HG03571 (cell line): ENCODE data around the gene OCSTAMP.

Experiments used
- ATAC-seq: cut with Tn5 transposase; IDR thresholded peaks from one replicate; pipeline ENCODE4 v1.9.1; 2021; ENCODE audit not compliant: unreplicated experiment

The OCSTAMP gene, protein sequence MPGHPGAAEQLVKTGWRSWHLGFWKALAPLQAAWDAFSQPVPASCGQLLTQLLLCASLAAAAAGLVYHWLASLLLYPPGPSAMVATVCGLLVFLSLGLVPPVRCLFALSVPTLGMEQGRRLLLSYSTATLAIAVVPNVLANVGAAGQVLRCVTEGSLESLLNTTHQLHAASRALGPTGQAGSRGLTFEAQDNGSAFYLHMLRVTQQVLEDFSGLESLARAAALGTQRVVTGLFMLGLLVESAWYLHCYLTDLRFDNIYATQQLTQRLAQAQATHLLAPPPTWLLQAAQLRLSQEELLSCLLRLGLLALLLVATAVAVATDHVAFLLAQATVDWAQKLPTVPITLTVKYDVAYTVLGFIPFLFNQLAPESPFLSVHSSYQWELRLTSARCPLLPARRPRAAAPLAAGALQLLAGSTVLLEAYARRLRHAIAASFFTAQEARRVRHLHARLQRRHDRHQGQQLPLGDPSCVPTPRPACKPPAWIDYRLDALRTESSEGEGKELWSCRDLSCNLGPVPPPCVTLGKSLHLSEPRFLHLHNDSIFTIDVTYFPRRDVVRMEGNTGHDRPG

DNA sequence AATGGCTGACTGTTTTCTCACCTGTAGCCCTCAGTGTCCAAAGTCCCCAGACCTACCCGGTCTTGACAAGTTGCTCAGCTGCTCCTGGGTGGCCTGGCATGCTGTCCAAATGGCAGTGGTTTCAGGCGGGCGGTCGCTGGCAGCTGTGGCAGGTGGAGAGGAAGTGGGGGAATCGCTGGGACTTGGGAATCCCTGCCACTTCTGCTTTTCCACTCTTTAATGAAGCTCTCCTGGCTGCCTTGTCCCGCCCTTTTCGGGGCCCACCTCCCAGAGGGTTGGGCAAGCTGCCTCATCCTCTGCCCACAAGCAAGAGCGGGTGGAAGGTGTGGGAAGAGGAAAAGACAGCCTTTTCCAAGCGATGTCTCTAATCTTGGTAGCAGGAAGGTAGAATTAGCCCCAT, at the start of gene OCSTAMP:
Gene OCSTAMP (minus strand): TSS at position 194 of the 400 bp plus-strand sequence. CDS start 94 bp downstream, at position 100.
- ATAC-seq: no peak

DNA sequence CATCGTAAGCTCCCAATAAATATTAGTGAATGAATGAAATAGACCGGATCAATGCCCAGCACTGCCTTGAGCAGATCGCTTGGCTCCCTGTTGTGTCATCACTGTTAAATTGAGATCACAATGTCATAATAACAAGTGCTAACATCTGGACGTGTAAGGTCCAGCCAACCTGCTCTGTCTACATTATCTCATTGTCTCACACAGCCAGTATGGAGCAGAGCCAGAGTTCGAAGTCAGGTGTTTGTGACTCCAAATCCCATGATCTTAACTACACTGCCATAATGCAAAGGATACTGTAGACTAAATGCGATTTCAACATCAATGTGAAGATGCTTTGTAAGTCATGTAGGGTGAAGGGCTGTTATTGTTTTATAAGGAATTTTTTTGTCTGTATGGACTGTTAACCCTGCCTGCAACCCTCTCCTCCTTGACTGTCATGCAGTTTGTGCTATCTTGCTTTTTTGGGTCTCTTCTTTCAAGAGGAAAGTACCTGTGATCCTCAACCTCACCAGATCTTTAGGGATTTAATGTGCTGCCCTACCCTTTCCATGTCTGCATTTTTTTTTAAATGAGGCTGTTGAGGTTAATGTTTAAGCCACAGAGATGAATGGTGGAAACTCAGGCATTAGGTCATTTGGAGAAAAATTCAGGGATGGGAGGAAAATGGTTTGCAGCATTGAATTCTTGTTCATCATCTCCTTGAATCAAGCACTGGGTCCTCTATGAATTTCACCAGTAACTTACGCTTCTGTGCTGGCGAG, 49.0 kb upstream of the OCSTAMP start:
- no peak for ATAC-seq

DNA sequence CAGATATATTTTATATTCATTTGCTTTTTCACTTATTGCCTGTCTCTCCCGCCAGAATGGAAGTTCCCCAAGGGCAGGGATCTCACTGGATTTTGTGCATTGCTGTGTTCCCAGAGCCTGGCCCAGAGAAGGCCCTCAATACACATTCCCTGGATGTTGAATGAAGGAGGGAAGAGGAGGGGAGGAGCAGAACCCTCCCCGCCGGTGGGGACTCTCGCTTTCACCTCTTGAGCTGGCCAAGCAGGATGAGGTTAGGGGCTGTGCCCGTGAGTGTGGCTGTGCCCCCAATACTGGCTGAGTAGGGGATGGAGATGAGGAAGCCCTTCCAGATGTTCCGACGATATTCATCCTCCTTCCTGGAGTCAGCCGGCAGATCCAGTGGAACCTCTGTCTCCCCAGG, 45.5 kb upstream of the OCSTAMP start:
- ATAC-seq: no peak

DNA sequence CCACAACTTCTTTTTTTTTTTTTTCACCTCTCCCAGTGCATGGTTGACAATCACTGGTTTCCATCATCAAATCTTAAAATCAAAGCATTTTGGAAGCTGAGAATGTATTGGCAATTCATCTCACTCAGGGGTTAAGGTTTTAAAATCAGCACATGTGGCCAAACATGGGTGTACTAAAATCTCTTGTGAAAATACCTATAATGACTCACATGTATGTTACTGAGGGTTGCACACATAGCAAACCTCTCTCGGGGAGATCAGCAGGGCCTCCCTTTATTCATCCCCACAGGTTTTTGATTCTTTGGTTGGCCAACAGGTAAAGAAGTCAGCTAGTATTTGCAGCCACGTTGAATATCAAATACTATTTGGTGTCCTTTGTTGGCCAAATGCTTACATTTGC, 44.3 kb upstream of the OCSTAMP start:
- no peak for ATAC-seq

DNA sequence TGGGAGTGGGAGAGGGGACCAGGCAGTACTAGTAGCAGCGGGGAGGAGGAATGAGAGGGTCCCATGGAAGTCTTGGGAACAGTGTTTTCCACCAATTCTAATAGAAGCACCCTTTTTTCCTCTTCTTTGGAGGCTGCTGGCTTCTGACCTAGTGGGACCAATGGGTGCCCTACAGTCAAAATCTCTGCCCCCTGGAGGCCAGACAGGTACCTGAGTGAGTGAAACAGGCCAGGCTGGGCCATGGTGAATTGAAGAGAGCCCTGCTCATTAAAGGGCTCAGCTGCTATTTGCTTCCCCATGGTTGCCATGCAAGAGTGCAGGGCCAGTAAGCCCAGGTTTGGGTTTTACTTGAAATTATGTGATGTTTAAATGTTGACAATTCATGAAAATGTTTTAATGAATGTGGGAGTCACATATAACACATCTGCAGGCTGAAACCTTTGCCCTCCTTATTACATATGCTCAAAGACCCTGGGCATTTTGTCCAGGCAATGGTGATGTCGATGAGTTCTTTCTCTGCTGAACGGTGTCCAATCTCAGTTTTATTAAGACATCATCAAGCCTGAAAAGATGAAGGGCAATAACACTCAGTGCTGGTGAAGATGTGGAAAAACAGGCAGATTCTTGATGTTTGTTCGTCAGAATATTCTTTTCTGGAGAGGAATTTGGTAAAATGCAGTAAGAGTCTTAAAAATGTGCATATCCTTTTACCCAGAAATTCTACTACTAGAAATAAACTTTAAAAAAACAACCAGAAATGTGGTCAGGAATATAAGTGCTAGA, 42.3 kb upstream of the OCSTAMP start:
- ATAC-seq: no peak

- no peak for ATAC-seq
Measured at GRCh38 chr20:46590443-46590842, 40.0 kb upstream of the OCSTAMP start.

DNA sequence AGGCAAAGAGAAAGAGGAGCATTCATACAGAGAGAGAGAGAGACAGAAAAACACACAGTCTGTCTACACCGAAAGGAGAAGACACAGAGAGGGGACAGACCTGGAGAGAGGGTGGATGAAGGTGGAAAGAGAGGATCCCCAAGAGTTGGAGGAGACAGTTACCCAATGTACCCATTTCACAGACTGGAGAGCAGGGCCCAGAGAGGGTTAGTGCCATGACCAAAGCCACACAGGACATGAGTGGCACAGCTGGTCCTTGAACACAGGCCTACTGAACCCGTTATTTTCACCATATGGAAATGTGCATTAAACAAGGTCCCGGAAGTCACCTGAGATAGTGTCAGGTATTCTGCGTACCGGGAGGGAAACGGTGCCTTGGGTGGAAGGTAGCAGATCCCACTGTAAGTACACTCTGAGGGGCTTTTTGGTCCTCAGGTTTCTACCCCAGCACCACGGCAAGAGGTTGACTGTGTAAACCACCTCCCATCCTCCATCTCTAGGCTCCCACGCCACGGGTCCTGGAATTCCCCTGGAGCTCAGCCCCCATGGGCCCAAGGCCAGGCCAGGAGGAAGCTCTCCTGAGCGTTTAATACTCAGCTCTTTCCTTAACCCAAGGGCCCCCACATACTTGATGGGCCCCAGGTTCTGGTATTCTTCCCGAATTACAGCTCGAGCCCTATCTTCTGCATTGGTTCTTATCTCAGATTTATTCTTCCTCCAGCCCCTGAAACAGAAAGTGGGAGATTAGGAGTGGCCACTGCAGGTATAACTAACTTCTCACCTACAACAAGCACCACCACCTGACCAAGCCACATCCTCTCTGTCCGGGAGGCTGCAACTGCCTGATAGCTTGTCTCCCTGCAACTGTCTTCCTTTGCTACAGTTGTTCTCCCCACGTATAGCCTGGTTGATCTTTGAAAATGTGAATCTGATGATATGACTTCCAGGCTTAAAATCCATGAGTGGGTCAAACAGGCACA, 38.4 kb upstream of the OCSTAMP start:
- no peak for ATAC-seq

DNA sequence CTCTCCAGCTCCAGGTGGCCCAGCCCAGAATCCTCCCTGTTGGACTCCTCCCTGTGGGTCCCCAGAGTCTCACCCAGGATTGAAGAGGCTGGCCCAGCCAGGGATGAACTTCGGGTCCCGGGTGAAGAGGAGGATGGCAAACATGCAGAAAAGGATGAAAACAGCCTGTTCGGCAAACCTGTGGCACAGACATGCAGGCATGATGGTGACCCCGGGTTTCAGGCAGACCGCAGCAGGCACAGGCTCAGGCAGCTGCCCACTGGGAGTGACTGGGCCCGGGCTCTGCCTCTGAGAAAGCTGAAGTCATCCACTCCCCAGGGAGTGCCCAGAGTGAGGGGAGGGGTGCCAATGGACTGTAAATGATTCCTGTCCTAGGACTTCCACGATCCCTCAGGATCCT, 37.5 kb upstream of the OCSTAMP start:
- no peak for ATAC-seq

DNA sequence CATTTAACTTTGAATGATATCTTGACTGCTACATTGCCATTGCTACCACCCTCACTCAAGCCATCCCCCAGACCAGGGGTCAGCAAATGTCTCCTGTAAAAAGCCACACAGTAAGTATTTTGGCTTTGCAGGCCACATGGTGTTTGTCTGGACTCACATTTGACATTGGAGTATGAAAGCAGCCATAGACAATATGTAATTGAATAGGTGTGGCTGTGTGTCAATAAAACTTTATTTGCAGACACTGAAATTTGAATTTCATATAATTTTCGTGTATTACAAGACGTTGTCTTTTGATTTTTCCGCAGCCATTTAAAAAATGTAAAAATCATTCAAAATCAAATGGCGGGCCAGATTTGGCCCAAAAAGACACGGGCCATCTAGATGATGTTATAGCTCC, 36.3 kb upstream of the OCSTAMP start:
- no peak for ATAC-seq

DNA sequence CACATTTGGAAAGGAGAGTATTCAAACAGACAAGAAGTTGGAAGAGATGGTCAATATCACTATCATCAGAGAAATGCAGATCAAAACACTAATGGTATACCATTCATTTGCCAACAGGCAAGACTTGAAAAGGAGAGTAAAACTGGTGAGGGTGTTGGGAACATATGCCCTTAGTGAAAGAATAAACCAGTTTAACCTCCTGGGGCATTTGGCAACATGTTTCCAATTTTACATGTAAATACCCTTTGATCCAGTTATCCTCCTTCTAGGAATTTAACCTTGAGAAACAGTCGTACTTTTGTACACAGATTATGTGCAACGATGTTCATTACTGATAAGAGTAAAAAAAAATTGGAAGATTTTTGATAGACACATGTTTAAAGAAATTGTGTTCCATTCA, 34.1 kb upstream of the OCSTAMP start:
- ATAC-seq: no peak

GRCh38 chr20:46583411-46584214, 33.2 kb upstream of the OCSTAMP start:
- no peak for ATAC-seq

GRCh38 chr20:46582648-46583047, 32.2 kb upstream of the OCSTAMP start:
- ATAC-seq: no peak

DNA sequence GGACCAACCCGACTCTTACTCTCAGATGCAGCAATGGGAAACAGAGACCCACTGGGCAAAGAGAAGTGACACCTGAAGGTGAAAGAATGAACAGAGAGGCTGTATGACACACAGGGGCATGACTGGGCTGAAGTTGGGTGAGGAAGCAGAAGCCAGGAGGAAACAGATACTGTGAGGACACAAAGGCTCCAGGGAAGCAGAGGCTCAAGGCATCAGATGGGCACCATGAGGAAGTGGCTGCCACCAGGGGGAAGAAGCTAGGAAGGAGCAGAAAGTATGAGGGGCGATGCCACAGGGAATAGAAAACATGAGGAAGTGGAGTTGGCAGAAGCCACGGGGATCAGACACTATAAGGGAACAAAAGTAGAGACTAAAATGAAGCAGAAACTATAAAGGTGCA, 30.9 kb upstream of the OCSTAMP start:
- ATAC-seq: no peak

- ATAC-seq: no peak
Measured at GRCh38 chr20:46580613-46581205, 30.3 kb upstream of the OCSTAMP start.

GRCh38 chr20:46578745-46579144, 28.3 kb upstream of the OCSTAMP start:
- no peak for ATAC-seq

DNA sequence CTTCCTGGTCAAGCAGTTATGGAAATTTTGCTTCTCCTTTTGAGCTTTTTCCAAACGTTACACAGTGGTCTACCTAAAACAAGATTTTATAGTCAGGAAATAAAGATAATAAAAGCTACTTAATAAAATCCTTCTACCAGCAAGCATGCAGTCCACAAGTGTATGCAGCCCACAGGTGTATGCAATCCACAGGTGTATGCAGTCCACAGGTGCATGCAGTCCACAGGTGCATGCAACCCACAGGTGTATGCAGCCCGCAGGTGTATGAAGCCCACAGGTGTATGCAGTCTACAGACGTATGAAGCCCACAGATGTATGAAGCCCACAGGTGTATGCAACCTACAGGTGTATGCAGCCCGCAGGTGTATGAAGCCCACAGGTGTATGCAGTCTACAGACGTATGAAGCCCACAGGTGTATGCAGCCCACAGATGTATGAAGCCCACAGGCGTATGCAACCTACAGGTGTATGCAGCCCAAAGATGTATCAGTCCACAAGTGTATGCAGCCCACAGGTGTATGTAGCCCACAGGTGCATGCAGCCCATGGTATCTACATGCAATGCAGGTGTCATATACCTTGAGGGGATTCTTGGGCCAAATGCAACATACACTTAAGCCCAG, 26.4 kb upstream of the OCSTAMP start:
- no peak for ATAC-seq

DNA sequence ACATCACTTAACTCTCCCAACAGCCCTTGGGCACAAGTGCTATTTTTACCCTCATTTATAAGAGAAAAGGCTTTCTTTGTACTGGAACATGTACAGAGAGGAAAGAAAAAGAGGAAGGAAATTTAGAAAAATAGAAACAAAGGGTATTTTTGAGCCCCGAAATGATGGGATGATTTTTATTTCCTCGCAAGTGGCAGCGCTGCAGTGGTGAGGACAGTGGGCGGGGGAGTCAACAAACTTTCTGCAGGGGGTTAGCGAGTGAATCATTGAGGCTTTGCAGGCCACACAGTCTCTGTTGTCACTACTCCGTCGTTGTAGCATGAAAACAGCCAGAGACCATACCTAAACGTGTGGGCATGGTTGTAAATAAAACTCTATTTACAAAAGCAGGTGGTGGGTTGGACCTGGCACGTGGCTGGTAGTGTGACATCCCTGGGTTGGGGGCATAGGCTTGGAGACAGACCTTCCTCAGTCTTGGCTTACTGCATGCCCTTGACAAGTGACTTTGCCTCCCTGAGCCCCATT, 25.5 kb upstream of the OCSTAMP start:
- ATAC-seq: no peak

DNA sequence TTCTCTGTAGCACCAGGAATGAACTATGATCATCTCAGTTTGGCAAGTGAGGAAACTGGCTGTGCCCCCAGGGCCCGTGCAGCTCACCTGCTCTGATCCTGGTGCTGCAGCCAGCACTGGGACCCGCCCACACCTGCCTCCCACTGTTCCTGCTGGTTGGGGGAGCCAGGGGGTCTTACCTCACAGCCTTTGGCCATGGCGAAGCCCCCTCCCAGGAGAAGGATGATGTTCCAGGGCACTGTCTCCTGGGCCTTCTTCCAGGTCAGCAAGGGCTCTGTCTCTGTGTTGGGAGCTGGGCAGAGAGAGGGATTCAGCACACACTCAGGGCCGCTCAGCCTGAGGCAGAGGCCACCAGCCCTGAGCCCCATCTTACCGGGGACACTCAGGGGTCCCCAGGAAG, 24.9 kb upstream of the OCSTAMP start:
- no peak for ATAC-seq
